Lower leg skin (tissue), 3 donors: ENCODE results near the gene WDR3.

ENCODE experiments used
- POLR2A ChIP-seq, 2 donors: fragments of 450-650 bp; IDR thresholded peaks; one replicate each; pipeline ENCODE4 v1.6.1; 2016 to 2017; ENCODE audit warnings: antibody characterized with exemption in 2 of 2, mild to moderate bottlenecking in 1 of 2, moderate library complexity in 1 of 2
- TF ChIP-seq, protein P1 (sequence below), 3 donors: fragments of 450-650 bp; IDR thresholded peaks; one replicate each; pipeline ENCODE4 v1.5.1; 2016; ENCODE audit warnings: antibody characterized with exemption in 3 of 3, mild to moderate bottlenecking in 3 of 3, moderate library complexity in 2 of 3

DNA sequence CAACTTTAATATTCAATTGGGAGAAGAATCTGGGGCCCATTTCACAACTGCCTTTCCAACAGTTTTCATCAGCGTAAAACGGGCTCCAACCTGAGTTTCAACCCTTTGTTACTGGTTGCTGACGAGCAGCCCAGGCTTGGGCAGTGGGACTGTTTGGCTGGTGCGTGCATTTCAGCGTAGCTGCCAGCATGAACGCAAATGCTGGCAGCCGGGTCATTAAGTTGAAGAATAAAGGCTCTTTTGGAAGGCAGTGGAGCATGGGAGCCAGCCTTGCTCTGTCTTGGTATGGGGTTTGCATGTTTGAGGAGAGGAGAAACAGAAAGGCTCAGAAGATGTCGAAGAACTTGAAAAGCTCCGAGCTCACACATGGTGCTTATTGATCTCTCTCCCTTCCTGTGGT, 40.7 kb downstream of the WDR3 start:
- TF ChIP-seq, protein P1, sequence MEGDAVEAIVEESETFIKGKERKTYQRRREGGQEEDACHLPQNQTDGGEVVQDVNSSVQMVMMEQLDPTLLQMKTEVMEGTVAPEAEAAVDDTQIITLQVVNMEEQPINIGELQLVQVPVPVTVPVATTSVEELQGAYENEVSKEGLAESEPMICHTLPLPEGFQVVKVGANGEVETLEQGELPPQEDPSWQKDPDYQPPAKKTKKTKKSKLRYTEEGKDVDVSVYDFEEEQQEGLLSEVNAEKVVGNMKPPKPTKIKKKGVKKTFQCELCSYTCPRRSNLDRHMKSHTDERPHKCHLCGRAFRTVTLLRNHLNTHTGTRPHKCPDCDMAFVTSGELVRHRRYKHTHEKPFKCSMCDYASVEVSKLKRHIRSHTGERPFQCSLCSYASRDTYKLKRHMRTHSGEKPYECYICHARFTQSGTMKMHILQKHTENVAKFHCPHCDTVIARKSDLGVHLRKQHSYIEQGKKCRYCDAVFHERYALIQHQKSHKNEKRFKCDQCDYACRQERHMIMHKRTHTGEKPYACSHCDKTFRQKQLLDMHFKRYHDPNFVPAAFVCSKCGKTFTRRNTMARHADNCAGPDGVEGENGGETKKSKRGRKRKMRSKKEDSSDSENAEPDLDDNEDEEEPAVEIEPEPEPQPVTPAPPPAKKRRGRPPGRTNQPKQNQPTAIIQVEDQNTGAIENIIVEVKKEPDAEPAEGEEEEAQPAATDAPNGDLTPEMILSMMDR (IDR thresholded peaks at IDR 0.05), result no peak
- TF ChIP-seq POLR2A (IDR thresholded peaks at IDR 0.05), result no peak
